HG02798 (cell line): ENCODE measurements around the gene SPTLC3.
A peak's percentile ranks its signal among the peaks of the same experiment; 100 is the strongest.
"Not testable (repeated sequence)": the region's sequence is repeated elsewhere in the genome, so short reads cannot be mapped to it uniquely, and the experiment has no call there.

Source experiments
- ATAC-seq: cut with Tn5 transposase; IDR thresholded peaks from one replicate; pipeline ENCODE4 v1.9.1; 2021; ENCODE audit warnings: mild to moderate bottlenecking; ENCODE audit not compliant: unreplicated experiment, poor library complexity

Gene SPTLC3

DNA sequence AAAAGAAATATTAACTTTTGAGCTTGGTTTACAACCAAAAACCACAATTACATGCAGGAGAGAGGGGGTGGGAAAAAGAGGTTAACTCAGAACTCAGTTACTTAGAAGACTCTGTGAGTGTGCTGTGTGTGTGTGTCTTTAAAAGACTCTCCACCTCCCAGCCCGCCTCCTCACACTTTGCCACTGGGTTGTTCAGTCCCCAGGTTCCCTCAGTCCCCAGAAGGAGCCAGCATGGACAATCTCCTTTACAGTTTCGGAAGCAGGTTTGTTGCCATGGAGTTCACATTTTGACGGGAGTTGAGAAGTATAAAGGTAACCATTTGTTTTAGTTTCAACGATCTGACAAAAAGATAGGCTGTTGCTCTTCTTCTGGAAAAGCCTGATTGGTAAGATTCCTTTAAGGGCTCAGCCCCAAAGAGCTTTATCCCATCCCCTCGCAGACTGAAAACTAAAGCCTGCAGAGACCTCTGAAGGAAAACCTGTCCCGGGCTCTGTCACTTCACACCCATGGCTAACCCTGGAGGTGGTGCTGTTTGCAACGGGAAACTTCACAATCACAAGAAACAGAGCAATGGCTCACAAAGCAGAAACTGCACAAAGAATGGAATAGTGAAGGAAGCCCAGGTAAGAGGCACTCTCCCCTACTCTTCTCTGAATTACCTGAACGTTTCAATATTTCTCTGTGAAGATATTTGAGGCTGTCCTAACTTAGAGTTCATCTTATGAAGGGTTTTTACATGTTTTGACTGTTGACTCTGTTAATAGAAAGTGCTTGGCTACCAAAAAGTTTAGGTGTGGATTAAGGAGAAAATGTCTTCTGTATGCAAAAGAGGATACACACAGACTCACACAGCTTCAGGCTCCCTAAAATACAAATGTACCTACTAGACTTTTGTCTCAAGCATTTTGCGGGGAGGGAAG is at the start of gene SPTLC3:
Gene SPTLC3, plus strand, starts transcription at position 212 of the 921 bp plus-strand sequence. Its CDS starts 296 bp downstream, at position 508.
- peak; percentile 28 for ATAC-seq

DNA sequence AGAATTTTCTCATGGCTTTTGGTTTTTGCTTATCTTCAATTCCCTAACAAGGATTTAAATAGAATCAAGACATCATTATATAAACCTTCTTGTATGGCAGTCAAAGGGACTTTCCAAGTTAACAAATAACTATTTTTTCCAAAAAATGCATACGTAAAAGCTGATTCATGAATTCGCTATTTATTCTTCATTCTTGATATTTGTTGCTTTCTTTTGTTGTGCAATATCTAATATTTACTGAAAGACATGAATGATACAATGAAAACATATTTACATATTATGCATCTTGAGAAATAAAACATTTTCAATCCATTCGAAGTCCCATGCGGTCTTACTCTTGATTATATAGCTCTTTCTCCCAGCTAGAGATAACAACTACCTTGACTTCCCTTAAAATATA is 47.0 kb upstream of the SPTLC3 start:
- no peak for ATAC-seq

DNA sequence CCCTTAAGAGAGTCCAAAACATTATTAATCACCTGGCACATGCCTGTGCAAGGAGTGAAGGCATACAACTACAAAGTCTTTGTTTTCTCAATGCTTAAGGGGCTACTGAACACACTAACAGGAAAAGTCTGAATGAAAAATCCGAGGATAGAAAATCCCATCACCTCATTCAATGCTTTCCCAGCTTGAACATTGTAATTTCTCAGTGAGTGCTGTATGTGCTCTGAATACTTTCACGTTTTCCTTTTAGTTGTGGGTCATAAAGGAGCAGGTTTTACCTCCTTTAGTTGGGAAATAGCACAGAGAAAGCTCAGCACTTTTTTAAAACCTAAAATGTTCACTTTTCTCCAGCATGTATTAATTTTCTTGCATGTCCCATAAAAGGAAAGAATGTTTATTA is 45.9 kb upstream of the SPTLC3 start:
- ATAC-seq = no peak

GRCh38 chr20:12963416-12963815 is 45.4 kb upstream of the SPTLC3 start:
- ATAC-seq = no peak

GRCh38 chr20:12965212-12965869 is 43.4 kb upstream of the SPTLC3 start:
- ATAC-seq = no peak

DNA sequence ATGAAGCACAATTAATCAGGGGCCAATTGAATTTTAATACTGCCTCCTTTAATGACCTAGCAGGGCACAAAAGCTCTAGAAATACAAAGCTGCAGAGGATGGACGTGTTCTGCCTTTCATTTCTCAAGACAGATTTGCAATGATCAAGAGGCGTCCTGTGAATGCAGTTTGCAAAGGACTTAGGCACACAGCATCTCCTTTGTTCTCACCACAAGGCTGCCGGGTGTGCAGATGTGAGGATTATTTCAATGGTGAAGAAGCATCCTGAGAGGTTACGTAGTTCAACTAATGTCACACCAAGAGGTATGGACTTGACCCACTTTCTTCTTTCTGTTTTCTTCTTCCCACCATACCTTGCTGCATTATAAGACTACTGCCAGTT is 42.9 kb upstream of the SPTLC3 start:
- ATAC-seq = no peak

DNA sequence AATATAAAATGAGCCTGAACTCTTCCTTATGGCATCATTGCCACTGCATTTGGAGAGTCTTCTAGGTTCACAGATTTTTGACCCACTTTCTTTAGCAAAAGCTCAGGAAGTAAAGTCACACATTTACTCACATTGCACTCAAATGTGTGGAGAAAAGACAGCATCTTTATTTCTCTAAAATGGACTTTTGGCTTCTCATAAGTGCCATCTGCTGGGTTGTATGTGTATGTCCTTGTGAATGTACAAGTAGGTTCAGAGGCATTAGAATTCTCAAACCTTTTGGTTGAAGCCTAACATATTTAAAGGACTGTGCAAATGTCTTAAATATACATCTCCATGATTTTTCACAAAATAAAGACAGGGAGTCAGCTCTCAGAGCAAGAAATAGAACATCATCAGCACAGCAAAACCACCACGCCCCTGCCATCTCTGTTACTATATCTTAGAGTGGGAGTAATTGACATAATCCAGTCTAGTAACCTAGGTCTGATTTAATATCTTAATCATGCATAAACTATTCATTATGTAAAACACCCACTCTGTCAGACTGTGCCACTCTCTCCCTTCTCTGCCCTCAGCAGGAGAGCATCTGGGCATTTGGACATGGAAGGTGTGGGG is 42.2 kb upstream of the SPTLC3 start:
- no peak for ATAC-seq

- no peak for ATAC-seq
Observed at GRCh38 chr20:12967932-12968331, 40.8 kb upstream of the SPTLC3 start.

- no peak for ATAC-seq
Observed at GRCh38 chr20:12968472-12968871, 40.3 kb upstream of the SPTLC3 start.

DNA sequence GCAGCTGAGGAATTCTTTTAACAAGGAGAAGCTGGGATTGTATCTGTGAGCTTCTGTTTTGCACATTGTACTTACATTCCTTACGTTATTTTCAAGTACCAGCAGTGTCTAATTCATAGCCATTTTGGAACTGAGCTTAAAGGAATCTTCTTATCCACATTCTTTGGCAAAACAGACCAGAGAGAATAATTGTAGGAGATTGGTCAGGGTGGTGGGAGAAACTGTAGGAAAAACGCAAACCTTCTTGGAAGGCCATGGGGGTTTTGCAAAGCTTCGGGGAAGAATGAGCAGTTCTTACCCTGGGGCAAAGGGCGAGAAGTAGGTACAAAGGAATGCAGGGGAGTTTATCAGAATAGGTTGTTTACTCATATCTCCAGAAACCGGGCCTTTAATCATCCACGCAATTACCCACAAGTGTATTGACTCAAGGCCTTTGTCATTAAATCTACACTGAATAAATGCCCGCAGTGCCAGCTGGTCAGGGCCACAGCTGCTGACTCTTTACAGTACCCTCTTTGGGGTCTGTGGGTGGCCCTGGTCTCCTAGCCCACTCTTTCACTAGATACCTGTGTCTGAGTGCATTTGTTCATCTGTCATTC is 39.6 kb upstream of the SPTLC3 start:
- ATAC-seq = no peak

DNA sequence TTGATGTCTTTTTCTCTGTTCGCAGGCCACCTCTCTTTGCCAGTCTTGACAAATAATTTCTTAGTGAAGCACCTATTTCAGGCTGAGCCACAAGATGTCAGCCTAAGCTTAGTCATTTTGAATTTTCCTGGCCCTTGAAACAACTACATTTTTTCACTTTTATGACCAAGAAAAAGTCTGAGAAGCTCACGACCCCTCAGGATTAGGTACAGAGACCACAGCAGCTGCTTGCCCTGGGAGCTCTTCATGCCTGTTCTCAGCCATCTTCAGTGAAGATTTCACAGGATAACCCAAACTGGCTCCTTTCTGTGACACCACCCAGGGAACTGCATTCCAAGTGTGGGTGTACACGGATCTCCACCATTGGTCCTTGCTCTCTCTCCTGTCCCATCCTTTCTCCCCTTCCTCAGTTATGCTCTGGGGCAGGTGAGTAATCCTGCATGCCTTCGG is 38.4 kb upstream of the SPTLC3 start:
- no peak for ATAC-seq

DNA sequence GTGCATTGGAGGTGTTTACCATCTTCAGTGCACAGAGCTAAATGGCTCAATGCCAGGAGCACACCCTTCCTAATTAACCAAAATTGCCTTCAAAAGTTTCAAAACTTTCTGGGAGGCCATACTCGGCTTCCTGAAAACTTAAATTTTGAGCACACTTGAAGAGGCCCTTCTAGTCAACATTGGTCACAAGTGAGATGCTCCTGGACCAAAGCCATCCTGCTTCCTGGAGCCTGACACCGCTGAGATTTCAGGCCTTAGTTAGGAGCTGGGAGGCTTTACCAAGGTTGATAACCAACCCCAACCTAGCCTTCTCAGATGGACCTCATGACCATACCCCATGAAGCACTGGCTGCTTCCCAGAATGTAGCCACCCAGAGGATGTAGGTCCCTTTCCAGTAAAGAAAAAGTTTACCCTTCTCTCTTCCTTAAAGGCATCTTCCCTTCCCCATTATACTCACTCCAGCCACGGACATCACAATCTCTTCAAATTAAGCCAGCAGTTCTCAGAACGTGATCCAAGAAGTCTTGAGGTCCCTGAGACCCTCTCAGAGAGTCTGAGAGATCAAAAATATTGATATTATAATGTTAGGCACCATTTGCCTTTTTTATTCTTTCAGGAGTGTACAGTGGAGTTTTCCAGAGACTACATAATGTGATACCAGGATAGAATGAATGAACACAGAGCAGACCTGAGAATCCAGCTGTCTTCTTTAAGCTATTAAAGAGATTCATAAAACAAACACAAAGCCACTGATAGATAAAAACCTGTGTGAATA is 32.8 kb upstream of the SPTLC3 start:
- no peak for ATAC-seq

DNA sequence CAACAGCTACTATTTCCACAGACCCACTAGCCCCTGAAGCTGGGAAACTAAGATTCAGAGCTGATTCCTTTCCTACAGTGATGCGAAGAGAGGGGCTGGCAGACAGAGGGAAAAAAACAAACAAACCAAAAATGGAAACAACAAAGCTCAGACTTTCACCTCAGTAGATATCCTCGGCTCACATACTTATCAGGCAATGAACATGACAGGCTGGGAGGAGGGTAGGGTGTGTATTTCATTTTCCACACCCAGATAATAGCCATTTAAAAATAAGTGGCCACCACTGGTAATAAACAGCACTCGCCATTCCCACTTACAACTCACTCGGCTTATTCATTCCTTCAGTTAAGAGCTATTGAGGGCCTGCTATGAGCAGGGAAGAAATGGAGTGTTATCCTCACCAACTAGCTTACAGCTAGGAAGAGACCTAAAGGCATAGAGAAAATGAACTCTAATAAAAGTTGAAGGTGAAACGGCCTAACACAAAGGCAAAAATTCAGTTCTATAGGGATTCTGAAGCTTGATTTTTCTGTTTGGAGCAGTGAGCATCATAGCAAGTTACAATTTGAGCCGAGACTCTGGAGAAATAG is 32.0 kb upstream of the SPTLC3 start:
- ATAC-seq = no peak

- ATAC-seq = no peak
Observed at GRCh38 chr20:12977328-12978125, 31.2 kb upstream of the SPTLC3 start.

DNA sequence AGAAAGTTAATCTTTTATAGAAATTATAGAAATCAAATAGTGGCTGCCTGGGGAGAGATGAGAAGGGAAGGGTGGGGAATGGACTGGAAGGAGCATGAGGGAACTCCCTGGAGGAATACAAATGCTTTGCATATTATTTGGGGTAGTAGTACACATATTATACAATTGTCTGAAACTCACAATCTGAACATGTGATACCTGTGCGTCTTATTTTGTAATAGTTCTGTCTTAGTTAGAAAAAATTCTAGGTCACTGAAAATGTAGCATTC is 30.7 kb upstream of the SPTLC3 start:
- no peak for ATAC-seq

DNA sequence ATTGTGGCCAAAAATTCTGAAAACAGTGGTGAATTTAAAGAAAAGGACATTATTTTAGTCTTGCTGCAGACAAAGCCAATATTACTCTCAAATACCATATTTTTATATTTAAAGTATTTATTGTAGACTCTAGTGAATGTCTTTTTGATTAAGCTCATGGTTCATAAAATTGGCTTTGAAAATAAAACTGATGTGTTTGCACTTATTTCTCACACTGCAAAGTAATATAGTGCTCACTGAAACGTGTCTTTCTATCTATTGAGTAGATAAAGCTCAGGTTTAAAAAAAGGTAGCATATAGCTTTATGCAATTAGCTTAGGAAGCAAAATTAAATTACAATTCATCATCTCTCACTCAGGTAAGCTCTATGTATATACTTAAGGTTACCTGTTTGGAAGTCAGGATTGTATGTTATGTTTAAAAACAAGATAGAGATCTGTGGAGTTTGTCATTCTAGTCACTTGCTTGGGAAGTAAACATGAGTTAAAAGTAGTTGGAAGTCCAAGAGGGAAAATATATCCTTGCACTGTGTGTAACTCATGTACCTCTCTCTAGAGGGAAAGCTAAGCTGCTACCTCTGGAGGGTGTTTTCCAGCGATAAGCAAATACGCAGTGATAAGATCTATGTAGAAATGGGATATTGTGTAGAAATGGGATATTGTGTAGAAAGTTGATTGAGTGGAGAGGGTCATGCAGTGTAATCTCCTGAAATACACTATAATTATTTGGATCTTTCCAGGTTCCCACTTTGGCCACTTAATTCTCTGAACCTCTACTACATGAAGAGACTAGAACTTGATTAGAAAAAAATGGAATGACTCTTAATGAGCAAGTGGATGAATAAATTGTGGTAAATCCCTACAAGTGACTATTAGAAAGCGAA is 29.9 kb upstream of the SPTLC3 start:
- no peak for ATAC-seq

DNA sequence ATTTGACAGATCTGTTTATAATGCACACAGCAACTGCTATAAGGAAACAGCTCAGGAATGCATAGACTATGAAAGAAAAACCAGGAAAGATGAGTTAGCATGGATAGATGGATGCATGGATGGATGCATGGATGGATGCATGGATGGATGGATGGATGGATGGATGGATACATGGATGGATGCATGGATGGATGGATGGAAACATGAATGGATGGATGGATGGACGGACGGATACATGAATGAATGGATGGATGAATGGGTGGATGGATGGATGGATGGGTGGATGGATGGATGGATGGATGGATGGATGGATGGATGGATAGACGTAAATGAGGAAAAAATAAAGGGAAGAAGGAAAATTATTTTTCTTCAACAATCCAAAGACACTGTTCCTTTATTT is 29.1 kb upstream of the SPTLC3 start:
- not testable (repeated sequence) for ATAC-seq

DNA sequence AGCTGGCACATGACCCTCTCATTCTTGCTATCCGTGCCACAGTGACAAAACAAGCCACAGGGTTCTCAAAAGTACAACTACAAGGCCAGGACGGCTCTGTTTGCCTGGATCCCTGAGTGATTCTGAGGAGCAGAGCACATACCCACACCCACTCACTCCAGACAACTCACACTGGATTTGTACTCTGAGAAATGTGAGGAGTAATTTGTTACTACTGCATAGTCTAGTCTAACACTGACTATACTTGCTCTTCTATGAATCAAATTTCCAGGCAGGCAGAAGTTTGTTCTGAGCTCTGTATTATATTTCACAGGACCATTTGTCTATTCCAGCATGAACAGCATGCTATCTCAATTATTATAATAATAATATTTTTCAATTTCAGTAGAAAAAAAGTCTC is 26.7 kb upstream of the SPTLC3 start:
- ATAC-seq = no peak
